ENCODE measurements around the gene RBM33.

GRCh38 chr7:155758348-155758747, 113.9 kb downstream of the RBM33 start:
- TF ChIP-seq CTCF (IDR thresholded peaks at IDR 0.05; ENCODE audit: insufficient read depth, low read depth, low read length): no peak
- TF ChIP-seq EZH2 (IDR thresholded peaks at IDR 0.05; ENCODE audit: insufficient read depth, low read length): no peak
